HEK293 (cell line): ENCODE results near the gene BTBD2.

ENCODE experiments used
- PBX3 ChIP-seq: sonication (generic); formaldehyde crosslinking; IDR thresholded peaks from 2 replicates; pipeline ENCODE4 v1.8.1; 2022; ENCODE audit warnings: mild to moderate bottlenecking, moderate library complexity, missing genetic modification reagents
- ZBTB8A ChIP-seq: fragments of 450-650 bp; formaldehyde crosslinking; IDR thresholded peaks from 2 replicates; pipeline ENCODE4 v1.5.1; 2016; ENCODE audit warnings: missing biosample characterization, missing genetic modification characterization
- ZEB2 ChIP-seq: fragments of 450-650 bp; formaldehyde crosslinking; IDR thresholded peaks from 2 replicates; pipeline ENCODE4 v1.5.1; 2016; ENCODE audit warnings: missing biosample characterization, missing genetic modification characterization
- ZNF138 ChIP-seq: fragments of 450-650 bp; formaldehyde crosslinking; IDR thresholded peaks from 2 replicates; pipeline ENCODE4 v1.5.1; 2016; ENCODE audit warnings: missing biosample characterization, missing genetic modification characterization, borderline replicate concordance
- ZNF223 ChIP-seq: fragments of 450-650 bp; formaldehyde crosslinking; IDR thresholded peaks from 2 replicates; pipeline ENCODE4 v1.5.1; 2016; ENCODE audit warnings: missing biosample characterization, missing genetic modification characterization
- TF ChIP-seq, protein P1 (sequence below): fragments of 450-650 bp; formaldehyde crosslinking; IDR thresholded peaks from 2 replicates; pipeline ENCODE4 v1.5.1; 2016; ENCODE audit warnings: missing biosample characterization, missing genetic modification characterization
- TF ChIP-seq, protein P2 (sequence below): fragments of 450-650 bp; formaldehyde crosslinking; IDR thresholded peaks from 2 replicates; pipeline ENCODE4 v1.5.1; 2016; ENCODE audit warnings: missing biosample characterization, missing genetic modification characterization

GRCh38 chr19:1955171-1956121 lies 60.1 kb downstream of the BTBD2 start:
- TF ChIP-seq, protein P1, sequence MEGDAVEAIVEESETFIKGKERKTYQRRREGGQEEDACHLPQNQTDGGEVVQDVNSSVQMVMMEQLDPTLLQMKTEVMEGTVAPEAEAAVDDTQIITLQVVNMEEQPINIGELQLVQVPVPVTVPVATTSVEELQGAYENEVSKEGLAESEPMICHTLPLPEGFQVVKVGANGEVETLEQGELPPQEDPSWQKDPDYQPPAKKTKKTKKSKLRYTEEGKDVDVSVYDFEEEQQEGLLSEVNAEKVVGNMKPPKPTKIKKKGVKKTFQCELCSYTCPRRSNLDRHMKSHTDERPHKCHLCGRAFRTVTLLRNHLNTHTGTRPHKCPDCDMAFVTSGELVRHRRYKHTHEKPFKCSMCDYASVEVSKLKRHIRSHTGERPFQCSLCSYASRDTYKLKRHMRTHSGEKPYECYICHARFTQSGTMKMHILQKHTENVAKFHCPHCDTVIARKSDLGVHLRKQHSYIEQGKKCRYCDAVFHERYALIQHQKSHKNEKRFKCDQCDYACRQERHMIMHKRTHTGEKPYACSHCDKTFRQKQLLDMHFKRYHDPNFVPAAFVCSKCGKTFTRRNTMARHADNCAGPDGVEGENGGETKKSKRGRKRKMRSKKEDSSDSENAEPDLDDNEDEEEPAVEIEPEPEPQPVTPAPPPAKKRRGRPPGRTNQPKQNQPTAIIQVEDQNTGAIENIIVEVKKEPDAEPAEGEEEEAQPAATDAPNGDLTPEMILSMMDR (tag by site-specific recombination), result no peak
- TF ChIP-seq, protein P2, sequence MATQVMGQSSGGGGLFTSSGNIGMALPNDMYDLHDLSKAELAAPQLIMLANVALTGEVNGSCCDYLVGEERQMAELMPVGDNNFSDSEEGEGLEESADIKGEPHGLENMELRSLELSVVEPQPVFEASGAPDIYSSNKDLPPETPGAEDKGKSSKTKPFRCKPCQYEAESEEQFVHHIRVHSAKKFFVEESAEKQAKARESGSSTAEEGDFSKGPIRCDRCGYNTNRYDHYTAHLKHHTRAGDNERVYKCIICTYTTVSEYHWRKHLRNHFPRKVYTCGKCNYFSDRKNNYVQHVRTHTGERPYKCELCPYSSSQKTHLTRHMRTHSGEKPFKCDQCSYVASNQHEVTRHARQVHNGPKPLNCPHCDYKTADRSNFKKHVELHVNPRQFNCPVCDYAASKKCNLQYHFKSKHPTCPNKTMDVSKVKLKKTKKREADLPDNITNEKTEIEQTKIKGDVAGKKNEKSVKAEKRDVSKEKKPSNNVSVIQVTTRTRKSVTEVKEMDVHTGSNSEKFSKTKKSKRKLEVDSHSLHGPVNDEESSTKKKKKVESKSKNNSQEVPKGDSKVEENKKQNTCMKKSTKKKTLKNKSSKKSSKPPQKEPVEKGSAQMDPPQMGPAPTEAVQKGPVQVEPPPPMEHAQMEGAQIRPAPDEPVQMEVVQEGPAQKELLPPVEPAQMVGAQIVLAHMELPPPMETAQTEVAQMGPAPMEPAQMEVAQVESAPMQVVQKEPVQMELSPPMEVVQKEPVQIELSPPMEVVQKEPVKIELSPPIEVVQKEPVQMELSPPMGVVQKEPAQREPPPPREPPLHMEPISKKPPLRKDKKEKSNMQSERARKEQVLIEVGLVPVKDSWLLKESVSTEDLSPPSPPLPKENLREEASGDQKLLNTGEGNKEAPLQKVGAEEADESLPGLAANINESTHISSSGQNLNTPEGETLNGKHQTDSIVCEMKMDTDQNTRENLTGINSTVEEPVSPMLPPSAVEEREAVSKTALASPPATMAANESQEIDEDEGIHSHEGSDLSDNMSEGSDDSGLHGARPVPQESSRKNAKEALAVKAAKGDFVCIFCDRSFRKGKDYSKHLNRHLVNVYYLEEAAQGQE, result no peak
- no peak for TF ChIP-seq PBX3 (CRISPR knock-in tag)
- no peak for TF ChIP-seq ZNF138 (tag by site-specific recombination)
- TF ChIP-seq ZBTB8A, result no peak
- TF ChIP-seq ZNF223 (tag by site-specific recombination), result no peak
- TF ChIP-seq ZEB2, result no peak
